Left forelimb (tissue), 1 donor: ENCODE measurements around the gene P2RY10.
"Not testable (repeated sequence)": the region's sequence is repeated elsewhere in the genome, so short reads cannot be mapped to it uniquely, and the experiment has no call there.

Experiments
- DNase-seq: peaks from one replicate; pipeline ENCODE4 v3.0.0-alpha.2; 2018; ENCODE audit warnings: low spot score

Gene P2RY10, protein sequence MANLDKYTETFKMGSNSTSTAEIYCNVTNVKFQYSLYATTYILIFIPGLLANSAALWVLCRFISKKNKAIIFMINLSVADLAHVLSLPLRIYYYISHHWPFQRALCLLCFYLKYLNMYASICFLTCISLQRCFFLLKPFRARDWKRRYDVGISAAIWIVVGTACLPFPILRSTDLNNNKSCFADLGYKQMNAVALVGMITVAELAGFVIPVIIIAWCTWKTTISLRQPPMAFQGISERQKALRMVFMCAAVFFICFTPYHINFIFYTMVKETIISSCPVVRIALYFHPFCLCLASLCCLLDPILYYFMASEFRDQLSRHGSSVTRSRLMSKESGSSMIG

GRCh38 chrX:78945186-78945912 is at the start of gene P2RY10:
TSS of gene P2RY10 (plus strand) at chrX:78945391. CDS start at chrX:78960521, 15,130 bp downstream.
- no peak for DNase-seq

- DNase-seq = no peak
Observed at GRCh38 chrX:78922754-78923153, 22.4 kb upstream of the P2RY10 start.

GRCh38 chrX:78923198-78924015 is 21.8 kb upstream of the P2RY10 start:
- no peak for DNase-seq

GRCh38 chrX:78931814-78932213 is 13.4 kb upstream of the P2RY10 start:
- no peak for DNase-seq

DNA sequence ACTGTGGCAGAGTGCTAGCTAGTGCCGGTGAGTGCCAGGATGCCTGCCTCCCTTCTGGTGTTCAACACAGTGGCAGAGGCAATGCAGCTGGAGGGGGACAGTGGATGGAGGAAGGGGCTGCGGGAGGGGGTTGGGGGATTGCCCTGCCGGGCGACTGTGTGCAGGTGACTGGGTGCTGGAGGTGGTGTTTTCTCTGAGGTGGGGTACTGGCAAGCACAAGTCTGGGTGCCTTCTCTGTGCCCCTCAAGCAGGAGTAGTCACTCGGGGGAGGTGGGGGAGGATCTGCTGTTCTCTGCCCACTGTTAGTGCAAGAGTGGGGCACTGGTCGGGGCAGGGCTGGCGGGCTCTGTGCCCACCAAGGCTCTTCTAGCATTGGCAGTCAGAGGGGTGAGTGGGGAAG is 10.3 kb upstream of the P2RY10 start:
- DNase-seq = no peak

DNA sequence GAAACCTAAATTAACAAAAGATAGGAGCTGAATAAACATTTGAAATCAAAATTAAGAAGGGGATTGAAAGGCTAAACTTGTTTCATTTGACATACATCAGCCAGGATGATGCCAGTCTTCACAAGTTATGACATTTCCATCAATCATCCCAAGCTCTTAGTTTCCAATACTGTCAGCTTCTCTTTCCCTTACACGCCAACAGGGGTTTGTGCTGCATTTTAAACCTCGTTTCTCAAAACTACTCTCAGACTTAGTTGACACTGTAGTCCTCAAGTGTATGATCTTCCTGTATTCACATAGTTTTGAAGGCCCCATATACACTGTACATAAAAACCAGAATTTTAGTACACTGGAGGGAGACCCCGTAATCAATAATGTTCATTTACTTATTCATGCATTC is 840 bp upstream of the P2RY10 start:
- DNase-seq = no peak

DNA sequence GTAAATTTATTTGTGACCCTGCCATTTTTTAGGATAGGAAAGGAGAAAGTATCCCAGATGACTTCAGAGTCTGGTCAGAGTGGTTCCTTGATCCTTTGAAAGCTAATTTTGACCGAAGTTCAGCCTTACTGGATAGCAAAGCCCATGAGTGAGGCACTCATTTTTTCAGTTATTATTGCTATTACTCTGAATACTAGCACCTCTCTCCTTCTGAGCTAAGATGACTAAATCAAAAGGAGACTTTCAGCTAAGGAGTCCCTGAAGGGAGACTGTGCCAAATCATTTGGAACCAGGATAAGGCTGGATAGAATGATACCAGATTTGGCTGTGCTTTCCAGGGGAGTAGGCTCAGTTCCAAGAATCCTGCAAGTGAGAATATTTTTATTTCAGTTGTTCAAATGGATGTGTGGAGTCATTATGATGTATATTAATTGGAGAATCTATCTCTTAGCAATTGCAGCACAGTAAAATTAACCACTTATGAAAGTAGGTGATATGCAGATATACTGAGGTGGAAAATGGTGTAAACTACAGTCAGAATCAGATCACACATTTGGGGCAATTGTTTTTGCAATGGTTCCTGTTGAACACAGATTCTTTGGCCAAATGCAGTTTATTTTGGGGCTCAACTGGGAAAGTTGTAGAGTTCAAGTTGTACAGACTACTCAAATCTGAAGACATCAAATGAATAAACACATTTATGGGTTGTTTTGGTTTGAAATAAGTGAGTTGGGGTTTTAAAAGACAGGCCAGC is 1.2 kb downstream of the P2RY10 start:
- no peak for DNase-seq

DNA sequence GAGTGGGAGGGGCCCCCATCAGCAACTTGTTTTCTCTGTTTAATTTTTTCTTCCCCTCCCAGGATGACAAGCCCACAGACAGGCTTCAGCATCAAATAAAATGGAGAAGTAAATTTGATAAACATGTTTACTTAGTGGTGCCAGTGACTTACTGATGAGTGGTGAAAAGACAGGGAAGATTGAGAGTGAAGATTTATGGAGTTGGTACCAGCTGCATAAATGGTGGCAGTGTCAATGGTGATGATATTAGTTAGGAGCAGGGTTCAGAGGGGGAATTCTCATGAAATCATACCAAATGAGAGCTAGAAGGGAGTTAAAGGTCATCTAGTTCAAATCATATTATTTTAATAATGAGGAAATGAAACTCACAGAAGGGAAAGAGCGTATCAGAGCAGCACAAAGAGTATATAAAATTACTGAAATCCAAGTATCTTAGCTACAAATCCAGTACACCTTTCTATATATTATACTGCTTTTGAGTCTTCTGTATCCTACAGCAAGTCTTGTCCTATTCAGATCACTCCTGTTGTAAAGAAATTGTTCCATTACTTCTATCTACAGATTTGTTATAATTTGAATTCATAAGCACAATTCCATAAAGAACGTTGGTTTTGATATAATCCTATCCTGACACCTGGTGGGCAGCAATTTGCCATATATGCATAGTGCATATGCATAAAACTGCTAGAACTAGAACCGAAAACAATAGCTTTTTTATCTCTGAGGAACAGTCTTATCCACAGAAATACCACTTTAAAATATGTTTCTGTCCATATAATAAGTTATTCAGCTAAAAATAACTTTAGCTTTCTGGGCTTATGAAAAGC is 5.0 kb downstream of the P2RY10 start:
- no peak for DNase-seq

GRCh38 chrX:78957049-78957767 is 12.0 kb downstream of the P2RY10 start:
- no peak for DNase-seq

DNA sequence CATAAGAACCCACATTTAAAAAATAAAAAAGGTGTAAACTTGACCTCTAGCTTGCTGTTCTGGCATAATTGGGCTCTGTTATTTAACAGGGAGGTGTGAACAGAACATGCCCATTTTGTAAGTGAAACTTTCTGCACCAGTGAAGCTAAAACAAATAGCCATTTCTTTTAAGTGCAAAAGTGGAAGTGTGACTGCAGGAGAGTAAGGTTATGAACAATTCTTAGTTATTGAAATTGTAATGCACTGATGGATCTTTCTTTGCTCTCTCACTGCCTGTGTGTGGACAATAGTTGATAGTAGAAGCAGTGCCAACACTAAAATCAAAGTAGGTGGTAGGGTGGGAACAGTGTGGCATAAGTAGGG is 12.6 kb downstream of the P2RY10 start:
- no peak for DNase-seq

DNA sequence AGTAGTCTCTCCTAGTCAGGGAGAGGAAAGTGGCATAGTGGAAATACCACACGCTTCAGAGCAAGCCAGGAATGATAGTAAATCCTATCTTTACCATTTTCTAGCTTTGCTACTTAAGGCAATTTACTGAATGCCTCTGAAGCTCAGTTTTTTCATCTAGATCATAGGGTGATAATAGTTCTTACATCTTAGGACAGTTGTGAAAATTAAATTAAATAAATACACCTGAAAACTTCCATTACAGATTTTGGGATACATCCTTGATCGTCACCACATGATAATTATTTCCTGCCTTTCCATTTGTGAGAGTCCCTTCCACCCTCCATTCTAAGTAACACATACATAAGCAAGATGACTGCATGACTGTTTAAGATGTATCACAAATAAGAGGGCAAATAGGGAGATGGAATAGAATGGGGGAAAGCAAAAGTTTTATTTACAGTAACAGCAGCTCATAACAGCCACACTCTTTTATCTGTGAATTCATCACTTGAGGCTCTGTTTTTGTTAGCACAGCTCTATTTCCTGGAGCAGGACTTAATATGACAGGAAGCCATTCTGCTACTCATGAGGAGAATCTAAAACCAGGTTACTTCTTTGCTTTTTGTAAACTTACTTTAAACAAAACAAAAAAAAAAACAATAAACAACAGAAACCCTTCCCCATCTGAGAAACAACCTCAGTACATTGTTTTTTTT is 13.4 kb downstream of the P2RY10 start:
- DNase-seq = no peak

DNA sequence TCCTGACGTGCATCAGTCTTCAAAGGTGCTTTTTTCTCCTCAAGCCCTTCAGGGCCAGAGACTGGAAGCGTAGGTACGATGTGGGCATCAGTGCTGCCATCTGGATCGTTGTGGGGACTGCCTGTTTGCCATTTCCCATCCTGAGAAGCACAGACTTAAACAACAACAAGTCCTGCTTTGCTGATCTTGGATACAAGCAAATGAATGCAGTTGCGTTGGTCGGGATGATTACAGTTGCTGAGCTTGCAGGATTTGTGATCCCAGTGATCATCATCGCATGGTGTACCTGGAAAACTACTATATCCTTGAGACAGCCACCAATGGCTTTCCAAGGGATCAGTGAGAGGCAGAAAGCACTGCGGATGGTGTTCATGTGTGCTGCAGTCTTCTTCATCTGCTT is 15.7 kb downstream of the P2RY10 start:
- no peak for DNase-seq

DNA sequence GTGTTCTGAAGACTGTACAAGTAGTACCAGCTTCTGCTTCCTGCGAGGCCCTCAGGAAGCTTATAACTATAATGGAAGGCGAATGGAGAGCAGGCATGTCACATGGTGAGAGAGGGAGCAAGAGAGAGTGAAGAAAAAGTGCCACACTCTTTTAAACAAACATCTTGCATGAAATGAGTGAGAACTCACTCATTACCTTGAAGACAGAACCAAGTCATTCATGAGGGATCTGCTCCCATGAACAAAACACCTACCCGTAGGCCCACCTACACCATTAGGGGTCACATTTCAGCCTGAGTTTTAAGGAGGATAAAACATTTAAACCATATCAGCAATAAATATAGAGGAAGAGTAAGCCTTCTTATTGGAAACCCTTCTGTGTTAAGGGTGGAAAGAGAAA is 19.4 kb downstream of the P2RY10 start:
- DNase-seq = no peak

- DNase-seq = no peak
Observed at GRCh38 chrX:78979789-78980464, 34.7 kb downstream of the P2RY10 start.

GRCh38 chrX:78989349-78989748 is 44.2 kb downstream of the P2RY10 start:
- no peak for DNase-seq

DNA sequence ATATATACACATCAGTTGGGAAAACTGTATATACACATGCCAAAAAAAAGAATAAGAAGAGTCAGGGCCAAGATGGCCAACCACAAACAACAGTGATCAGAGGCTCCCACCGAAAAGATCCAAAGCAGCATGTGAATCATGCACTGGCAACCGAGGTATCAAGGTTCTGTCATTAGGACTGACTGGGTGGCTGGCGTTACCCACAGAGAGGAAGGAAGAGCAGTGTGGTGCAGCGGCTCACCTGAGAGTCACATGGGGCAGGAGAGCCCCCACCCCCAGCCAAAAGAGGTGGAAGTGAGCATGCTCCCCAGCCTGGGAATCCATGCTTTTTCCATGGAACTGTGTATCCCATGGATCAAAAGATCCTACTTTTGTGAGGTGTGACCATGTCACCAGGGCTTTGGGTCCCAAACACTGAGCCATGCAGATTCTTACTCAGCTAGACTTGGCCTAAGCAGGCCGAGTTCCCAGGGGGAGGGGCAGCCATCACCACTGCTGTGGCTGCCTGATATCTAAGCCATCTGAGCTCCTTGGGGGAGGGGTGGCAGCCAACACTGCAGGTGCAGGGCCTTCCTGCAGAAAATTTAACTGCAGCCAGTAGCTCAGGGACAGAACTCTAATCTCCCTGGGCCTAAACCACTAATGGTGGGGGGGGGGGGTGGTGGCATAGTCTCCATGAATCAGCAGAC is 52.8 kb downstream of the P2RY10 start:
- no peak for DNase-seq

DNA sequence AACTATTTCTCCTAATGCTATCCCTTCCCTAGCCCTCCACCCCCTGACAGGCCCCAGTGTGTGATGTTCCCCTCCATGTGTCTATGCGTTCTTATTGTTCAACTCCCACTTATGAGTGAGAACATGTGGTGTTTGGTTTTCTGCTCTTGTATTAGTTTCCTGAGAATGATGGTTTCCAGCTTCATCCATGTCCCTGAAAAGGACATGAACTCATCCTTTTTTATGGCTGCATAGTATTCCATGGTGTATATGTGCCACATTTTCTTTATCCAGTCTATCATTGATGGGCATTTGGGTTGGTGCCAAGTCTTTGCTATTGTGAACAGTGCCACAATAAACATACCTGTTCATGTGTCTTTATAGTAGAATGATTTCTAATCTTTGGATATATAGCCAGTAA is 62.3 kb downstream of the P2RY10 start:
- DNase-seq = not testable (repeated sequence)
